Suppressor macrophage (primary cell): Measurements from ENCODE around the gene CREBRF.

Experiments used
- DNase-seq, 4 experiments: peaks; one replicate each; pipeline ENCODE4 v3.0.0-alpha.2; 2020 to 2022

The CREBRF gene

DNA sequence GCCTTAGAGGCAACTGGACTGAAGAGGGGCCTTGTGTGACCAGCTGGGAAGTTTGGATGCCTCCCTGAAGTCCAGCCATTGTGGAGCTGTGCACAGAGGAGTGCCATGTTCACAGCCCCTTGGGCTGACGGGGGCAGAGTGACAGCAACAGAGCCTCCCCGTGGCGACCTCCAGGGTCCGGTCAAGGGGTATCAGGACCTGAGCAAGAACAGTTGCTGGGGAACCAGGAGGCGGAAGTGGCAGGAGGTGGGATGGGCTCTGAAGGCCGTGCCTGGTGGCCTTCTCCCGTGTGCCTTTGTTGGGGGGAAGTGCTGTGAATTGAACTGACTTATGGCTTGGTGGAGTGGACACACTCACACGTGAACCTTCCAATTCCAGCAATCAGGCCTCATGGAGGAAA, 102.2 kb downstream of the CREBRF start:
- no peak for DNase-seq

DNA sequence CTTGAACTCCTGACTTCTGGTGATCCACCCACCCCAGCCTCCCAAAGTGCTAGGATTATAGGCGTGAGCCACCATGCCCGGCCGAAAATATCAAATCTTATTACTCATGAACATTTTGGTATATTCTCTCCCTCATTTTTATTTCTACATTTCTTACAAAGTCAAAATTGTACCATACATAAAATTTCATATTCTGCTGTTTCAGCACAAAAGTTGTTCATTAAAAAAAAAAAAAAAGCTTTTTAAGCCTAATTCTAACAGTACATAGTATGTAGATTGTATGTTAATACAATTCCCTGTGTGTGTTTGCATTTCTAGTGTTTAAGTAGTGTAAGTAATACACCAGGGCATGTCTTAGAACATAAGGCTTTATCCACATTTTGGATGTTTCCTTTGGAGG, 103.1 kb downstream of the CREBRF start:
- DNase-seq = no peak

DNA sequence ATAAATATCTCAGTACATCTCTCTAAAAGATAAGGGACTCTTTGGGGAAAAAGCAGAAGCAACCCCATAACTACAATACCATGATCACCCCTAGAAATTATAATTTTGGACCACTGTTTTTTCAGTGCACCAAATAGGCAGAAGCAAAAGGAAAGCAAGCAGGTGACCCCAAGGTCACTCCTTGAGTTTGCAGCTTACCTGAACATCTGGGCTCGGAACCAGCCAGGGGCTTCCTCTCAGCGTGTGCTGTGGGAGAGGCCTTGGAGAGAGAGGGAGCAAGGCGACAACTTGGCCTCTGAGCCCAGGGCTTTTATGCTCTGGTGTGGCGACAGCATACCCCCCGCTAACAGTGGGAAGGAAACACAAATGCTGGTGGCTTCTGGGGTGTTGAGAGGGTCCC, 105.0 kb downstream of the CREBRF start:
- DNase-seq = no peak

DNA sequence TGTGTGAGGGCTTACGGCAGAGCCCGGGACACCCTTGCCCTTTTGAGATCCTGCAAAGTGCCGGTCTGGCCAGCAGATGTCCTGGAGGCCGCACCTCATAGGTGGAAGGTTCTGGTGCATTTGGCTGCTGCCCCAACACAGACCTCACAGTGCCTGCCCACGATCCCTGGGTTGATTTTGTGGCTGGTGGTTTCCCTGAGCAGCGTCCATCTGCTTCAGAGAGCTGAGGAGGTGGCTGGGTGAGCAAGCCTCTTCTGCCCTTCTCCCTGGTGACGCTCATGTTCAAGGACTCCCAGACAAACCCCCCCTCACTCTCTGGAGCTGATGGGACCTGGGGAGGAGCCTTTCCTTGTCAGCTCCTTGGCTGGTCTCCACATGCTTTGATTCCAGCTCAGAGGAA, 107.1 kb downstream of the CREBRF start:
- DNase-seq = no peak

DNA sequence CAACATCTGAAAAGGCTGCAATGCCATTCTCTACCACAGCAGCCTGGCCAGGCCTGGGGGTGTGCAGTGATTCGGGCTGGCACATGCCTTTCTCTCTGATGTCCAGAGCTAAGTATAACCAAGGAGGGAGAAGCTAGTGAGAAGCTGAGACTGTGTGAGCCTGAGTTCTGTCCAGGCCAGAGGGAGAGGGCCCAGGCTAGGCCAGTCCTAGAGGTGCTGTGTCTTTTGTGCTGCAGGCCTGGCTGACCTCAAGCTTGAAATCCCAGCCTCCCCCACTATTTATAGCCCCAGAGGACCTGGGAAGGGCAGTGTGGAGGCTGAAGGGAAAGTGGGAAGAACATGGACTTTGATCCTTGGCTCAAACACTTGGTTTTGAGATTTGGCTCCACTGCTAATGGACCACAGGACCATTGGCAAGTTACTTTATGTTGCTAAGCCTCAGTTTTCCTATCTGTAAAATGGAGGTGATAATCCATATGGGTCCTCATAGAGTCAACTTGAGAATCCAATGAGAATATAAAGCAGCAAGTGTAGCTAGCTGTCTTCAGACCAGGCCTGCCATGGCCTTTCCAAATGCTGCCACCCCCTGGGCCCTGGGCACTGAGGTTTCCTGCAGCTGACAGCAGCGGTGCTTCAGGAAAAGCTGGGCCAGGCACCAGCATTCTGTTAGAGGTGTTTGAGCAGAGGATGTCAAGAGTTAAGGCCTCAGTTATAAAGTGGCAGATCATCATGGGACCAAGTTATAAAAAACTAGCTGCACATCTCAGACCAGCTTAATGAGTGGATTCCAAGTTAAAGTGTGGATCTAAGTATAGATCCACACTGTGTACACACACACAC, 109.2 kb downstream of the CREBRF start:
- no peak for DNase-seq

DNA sequence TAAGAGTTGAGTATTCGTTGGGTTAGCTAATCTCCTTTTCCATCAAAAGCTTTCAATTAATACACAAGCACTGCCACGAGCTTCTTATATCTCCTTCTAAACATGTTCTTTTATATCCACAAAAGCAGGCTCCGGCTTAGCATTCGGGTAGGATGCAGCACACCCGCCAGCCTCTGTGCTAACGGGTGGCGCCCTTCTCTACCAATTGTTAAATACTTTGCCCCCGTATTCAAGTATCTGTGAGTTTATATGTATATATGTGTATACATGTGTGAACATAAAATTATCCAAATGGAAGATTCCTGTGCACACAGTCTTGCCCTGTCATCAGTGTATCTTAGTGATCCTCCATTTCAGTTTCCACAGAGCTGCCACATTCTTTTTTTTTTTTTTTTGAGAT, 116.0 kb downstream of the CREBRF start:
- DNase-seq = no peak

DNA sequence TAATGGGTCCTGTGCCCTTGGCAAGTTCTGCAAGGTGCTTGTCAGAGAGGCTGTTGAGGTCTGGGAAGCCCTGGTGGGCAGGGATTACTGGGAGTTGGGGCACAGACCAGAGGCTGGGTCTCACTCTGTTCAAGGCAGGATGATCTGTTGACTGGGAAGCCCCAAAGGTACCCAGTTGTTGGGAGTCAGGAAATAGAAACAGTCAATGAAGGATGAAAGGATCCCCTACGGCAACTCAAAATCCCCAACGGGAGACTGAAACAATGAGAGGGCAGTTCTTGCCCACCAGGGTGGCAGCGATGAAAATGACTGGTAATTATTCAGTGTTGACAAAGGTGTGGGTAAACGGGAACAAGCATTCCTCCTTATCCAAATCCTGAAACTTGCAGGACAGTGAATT, 119.4 kb downstream of the CREBRF start:
- no peak for DNase-seq

DNA sequence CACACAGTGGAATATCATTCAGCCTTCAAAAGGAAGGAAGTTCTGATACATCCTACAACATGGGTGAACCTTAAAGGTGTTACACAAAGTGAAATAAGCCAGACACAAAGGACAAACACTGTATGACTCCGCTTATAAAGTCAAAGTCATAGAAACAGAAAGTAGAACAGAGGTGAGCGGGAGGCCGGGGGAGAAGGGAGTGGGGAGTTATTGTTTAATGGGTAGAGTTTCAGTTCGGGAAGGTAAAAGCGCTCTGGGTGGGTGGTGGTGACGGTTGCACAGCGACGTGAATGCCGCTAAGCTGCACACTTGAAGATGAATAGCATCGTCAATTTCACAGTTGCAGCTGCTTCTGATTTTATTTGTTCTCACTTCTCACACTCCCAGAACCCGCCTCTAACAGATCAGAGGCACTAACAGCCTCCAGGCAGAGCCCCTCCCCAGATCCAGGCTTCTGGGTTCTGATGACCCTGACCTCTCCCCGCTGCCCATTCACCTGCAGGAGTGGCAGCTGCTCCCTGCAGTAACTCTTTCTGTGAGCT, 122.3 kb downstream of the CREBRF start:
- DNase-seq = no peak

DNA sequence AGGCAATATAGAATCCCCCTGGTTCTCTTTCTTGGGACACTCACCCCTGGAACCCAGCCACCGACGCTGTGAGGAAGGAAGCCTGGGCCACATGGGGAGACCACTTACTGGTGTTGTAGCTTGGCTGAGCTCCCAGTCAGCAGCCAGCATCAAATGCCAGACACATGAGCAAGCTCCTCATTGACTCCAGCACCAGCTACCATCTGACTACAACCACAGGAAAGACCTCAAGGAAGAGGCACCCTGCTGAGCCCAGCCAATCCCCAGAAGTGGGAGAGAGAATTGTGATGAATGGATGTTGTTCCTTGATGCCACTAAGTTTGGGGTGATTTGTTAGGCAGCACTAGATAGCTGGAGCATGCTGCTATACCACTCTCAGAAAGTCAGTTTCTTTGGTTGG, 124.2 kb downstream of the CREBRF start:
- DNase-seq = no peak

DNA sequence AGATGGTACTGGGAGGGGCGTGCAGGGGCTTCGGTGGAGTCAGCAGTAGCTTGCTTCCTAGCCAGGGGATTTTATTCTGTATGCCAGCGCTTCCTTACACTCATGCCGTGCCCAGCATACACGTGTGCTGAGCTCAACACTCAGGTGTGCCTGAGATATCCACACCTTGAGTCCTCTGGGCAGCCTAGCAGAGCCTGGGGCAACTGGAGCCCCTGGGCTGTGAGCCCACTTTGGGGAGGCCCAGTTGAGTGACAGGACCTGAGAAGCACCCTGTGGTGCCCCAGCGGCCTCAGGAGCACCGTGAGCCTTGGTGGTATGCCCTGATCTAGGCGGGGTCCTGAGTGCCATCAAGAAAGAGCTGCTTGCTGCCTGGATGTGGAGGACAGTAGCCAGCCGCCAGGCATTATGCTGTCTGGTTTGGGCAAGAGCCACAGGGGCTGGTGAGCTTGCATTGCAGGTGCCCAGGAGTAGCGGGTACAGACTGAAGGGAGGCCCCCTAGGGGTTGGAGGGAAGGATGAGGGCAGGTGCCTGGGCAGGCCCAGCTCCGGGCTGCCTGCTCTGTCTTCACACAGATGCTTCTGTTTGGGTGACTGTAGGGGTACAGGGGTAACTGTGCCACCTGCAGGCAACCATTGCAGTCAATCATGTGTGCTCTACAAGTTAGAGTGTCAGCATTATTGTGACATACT, 131.0 kb downstream of the CREBRF start:
- DNase-seq = no peak

DNA sequence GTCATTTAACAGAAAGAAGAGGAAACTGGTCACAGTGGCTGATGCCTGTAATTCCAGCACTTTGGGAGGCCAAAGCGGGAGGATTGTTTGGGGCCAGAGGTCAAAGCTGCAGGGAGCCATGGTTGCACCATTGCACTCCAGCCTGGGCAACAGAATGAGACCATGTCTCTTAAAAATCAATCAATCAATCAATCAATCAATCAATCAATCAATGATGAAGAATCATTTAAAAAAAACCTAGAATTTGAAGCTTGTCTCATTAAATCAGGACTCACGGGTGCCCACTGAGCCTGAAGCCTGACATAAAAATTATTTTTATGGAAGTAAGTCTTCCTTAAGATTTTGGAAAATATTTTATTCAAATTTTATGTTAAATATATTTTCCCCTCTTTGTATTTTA, 132.1 kb downstream of the CREBRF start:
- DNase-seq = no peak
